Adrenal gland (tissue), 5 donors: Measurements from ENCODE around the gene GGT6.

Experiments used
- CTCF ChIP-seq, 6 experiments: fragments of 450-650 bp in 4 of 6; fragments of 200-600 bp in 2 of 6; sonication (generic) in 1 of 6; IDR thresholded peaks; 1 replicate in 5 of 6; 2 replicates in 1 of 6; pipeline versions ENCODE4 v1.5.1 to v1.8.0; 2016 to 2021; ENCODE audit warnings: antibody characterized with exemption in 6 of 6, mild to moderate bottlenecking in 2 of 6, moderate library complexity in 1 of 6
- POLR2A ChIP-seq, 2 donors: fragments of 450-650 bp; IDR thresholded peaks; one replicate each; pipeline ENCODE4 v1.6.1; 2017; ENCODE audit warnings: antibody characterized with exemption in 2 of 2, mild to moderate bottlenecking in 2 of 2, moderate library complexity in 1 of 2
- donor health status: DM: no; HTN: no; CAD: no.

- TF ChIP-seq POLR2A (IDR thresholded peaks at IDR 0.05): no peak
- TF ChIP-seq CTCF (IDR thresholded peaks at IDR 0.05): no peak
These were observed 49.4 kb upstream of the GGT6 start for GRCh38 chr17:4609761-4610160.
